ENCODE data around the gene NOP58.
"Not testable (repeated sequence)": the region's sequence is repeated elsewhere in the genome, so short reads cannot be mapped to it uniquely, and the experiment has no call there.

Gene NOP58

GRCh38 chr2:202265467-202266277, at the start of gene NOP58:
Gene NOP58 (plus strand): TSS chr2:202265763. CDS start chr2:202265942, 179 bp downstream.
- peak; percentile 93 for DNase-seq

- DNase-seq = no peak
Observed at GRCh38 chr2:202221873-202222272, 43.7 kb upstream of the NOP58 start.

GRCh38 chr2:202237787-202238233, 27.8 kb upstream of the NOP58 start:
- peak; percentile 11 for DNase-seq

- peak; percentile 81 for DNase-seq
Observed at GRCh38 chr2:202238234-202239197, 27.0 kb upstream of the NOP58 start, which contains the start of gene SUMO1. Gene SUMO1 (minus strand): TSS chr2:202238597. CDS start chr2:202238451, 146 bp downstream.

- not testable (repeated sequence) for DNase-seq
Observed at GRCh38 chr2:202247710-202248109, 17.9 kb upstream of the NOP58 start.

- DNase-seq = no peak
Observed at GRCh38 chr2:202249521-202250253, 15.9 kb upstream of the NOP58 start.

- no peak for DNase-seq
Observed at GRCh38 chr2:202251494-202251893, 14.1 kb upstream of the NOP58 start.

GRCh38 chr2:202261531-202261930, 4.0 kb upstream of the NOP58 start:
- no peak for DNase-seq

GRCh38 chr2:202267495-202267894, 1.9 kb downstream of the NOP58 start:
- peak; percentile 25 for DNase-seq

- DNase-seq = no peak
Observed at GRCh38 chr2:202269585-202269984, 4.0 kb downstream of the NOP58 start.

- DNase-seq = no peak
Observed at GRCh38 chr2:202270487-202270886, 4.9 kb downstream of the NOP58 start.

- not testable (repeated sequence) for DNase-seq
Observed at GRCh38 chr2:202276078-202276720, 10.6 kb downstream of the NOP58 start.

GRCh38 chr2:202278036-202278760, 12.6 kb downstream of the NOP58 start:
- DNase-seq = no peak

GRCh38 chr2:202278944-202279343, 13.4 kb downstream of the NOP58 start:
- peak; percentile 32 for DNase-seq

- DNase-seq = no peak
Observed at GRCh38 chr2:202286595-202286994, 21.0 kb downstream of the NOP58 start.

- DNase-seq = no peak
Observed at GRCh38 chr2:202289394-202290204, 24.0 kb downstream of the NOP58 start.

- no peak for DNase-seq
Observed at GRCh38 chr2:202290316-202290715, 24.8 kb downstream of the NOP58 start.

GRCh38 chr2:202290970-202291369, 25.4 kb downstream of the NOP58 start:
- DNase-seq = no peak

- DNase-seq = no peak
Observed at GRCh38 chr2:202299712-202300111, 34.1 kb downstream of the NOP58 start.

GRCh38 chr2:202306034-202306433, 40.5 kb downstream of the NOP58 start:
- no peak for DNase-seq

GRCh38 chr2:202307690-202308089, 42.1 kb downstream of the NOP58 start:
- DNase-seq = no peak

All from NCI-H510A treated with DMSO at 0.1 percent for 48 hours (cell line).